NCI-H2081 treated with DMSO at 0.1 percent for 48 hours (cell line): ENCODE measurements around the gene KIAA1614.
"Not testable (repeated sequence)": the region's sequence is repeated elsewhere in the genome, so short reads cannot be mapped to it uniquely, and the experiment has no call there.

Experiments used
- DNase-seq: peaks from one replicate; lab custom pipeline; 2025; lab: John Stamatoyannopoulos, UW

Gene KIAA1614

GRCh38 chr1:180941518-180942275 is 29.0 kb downstream of the KIAA1614 start:
- DNase-seq, result no peak

GRCh38 chr1:180945151-180945550 is 32.5 kb downstream of the KIAA1614 start:
- no peak for DNase-seq

GRCh38 chr1:180945551-180945950 is 32.9 kb downstream of the KIAA1614 start:
- no peak for DNase-seq

- no peak for DNase-seq
Observed at GRCh38 chr1:180946056-180946455, 33.4 kb downstream of the KIAA1614 start.

GRCh38 chr1:180946541-180947498 is 34.1 kb downstream of the KIAA1614 start:
- no peak for DNase-seq

GRCh38 chr1:180947499-180947885 is 34.8 kb downstream of the KIAA1614 start:
- no peak for DNase-seq

- no peak for DNase-seq
Observed at GRCh38 chr1:180947901-180948640, 35.4 kb downstream of the KIAA1614 start.

GRCh38 chr1:180948641-180949615 is 36.2 kb downstream of the KIAA1614 start:
- no peak for DNase-seq

- no peak for DNase-seq
Observed at GRCh38 chr1:180949616-180950000, 36.9 kb downstream of the KIAA1614 start.

- no peak for DNase-seq
Observed at GRCh38 chr1:180950321-180950720, 37.6 kb downstream of the KIAA1614 start.

GRCh38 chr1:180951186-180951745 is 38.6 kb downstream of the KIAA1614 start:
- DNase-seq, result no peak

- no peak for DNase-seq
Observed at GRCh38 chr1:180951836-180952656, 39.3 kb downstream of the KIAA1614 start.

GRCh38 chr1:180952657-180953013 is 39.9 kb downstream of the KIAA1614 start:
- no peak for DNase-seq

- DNase-seq, result no peak
Observed at GRCh38 chr1:180953291-180954004, 40.8 kb downstream of the KIAA1614 start.

- DNase-seq, result no peak
Observed at GRCh38 chr1:180954005-180954800, 41.5 kb downstream of the KIAA1614 start.

GRCh38 chr1:180954801-180955165 is 42.1 kb downstream of the KIAA1614 start:
- no peak for DNase-seq

- DNase-seq, result peak; percentile 90
Observed at GRCh38 chr1:180956028-180956640, 43.4 kb downstream of the KIAA1614 start.

GRCh38 chr1:180959620-180960019 is 46.9 kb downstream of the KIAA1614 start:
- DNase-seq, result not testable (repeated sequence)
